Limb (tissue), 2 donors: ENCODE results near the gene UBE2G2.

ENCODE experiments used
- DNase-seq, 2 donors: peaks; one replicate each; pipeline ENCODE4 v3.0.0-alpha.2; 2016; ENCODE audit errors: extremely low spot score in 2 of 2

Gene UBE2G2

DNA sequence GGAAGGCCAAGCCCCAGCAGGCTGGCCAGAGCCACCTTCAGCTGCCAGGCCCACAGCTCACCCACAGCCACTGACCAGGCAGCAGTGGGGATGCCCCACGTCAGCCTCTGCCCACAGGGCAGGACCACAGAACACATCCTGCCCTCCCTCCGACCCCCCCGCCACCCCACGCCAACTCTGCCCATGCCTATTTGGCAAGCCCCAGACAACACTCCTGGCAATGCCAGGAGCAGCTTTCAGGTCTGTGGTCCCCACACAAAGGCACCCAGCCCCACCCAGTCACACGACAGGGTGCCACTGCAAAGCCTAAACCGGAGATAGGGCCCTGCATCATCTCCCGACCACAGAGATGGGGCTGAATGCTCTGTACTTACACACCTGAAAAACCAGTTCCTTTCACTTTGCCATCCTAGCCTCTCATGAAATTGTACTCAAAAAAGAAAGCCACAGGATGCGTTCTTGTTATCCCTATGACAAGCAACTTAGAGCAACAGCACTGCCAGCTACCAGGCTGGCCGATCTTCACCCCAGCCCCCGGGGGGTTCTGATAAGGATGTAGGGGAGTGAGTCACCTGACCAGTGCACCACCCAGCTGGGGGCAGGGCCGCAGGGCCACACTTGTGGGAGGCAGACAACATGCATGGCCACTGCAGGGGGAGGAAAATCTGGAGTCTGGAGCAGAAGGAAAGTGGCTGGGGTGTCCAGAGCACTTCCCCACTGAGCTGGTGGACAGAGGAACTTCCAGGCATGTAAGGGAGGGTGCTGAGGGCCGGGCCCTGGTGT, 36.2 kb downstream of the UBE2G2 start:
- DNase-seq, result no peak

DNA sequence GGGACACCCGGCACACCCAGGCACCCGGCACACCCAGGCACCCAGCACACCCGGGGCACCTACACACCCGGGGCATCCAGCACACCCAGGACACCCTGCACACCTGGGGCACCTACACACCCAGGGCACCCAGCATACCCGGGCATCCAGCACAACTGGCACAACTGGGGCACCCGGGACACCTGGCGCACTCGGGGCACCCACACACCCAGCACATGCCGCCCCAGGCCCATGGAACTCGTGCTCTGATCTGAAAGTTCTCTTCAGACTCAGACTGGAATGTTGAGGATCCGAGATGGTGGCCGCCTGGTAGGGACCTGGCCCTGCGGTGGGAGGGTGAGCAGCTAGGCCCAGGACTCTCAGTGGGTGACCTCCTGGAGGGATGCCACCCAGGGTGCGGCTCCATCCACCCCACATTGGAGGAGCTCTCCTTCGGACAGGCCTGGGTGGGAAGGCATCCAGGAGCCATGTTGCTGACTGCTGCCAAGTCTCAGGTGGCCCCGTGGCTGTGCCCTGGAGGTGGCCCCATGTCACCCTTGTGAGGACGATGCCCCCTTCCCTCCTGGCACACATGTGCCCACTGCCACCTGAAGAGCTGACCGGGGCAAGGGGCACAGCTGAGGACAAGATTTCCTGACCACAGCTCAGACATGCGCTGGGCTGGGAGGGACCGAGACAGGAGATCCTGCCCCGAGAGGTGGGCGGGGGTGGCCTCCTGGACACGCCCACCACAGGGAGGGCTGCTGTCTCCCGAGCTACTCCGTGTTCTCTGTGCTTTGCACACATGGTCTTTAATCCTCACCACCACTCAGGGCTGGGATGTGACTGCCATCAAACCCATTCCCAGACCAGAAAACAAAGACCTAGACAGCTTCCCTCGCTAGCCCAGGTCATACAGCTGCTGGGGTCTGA, 37.0 kb downstream of the UBE2G2 start:
- no peak for DNase-seq

DNA sequence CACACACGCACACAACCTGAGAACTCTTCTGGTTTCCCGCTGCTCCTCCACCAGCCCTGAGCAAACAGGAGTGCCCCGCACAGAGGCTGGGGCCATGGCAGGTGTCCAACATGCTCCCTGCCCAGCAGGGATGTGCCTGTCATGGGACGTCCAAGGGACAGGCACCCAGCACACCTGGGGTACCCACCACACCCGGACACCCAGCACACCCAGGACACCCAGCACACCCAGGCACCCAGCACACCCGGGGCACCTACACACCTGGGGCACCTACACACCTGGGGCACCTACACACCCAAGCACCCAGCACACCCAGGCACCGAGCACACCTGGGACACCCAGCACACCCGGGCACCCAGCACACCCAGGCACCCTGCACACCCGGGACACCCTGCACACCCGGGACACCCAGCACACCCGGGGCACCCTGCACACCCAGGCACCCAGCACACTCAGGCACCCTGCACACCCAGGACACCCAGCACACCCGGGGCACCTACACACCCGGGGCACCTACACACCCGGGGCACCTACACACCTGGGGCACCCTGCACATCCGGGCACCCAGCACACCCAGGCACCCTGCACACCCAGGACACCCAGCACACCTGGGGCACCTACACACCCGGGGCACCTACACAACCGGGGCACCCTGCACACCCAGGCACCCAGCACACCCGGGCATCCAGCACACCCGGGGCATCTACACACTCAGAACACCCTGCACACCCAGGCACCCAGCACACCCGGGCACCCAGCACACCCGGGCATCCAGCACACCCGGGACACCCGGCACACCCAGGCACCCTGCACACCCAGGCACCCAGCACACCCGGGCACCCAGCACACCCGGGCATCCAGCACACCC, 37.9 kb downstream of the UBE2G2 start:
- DNase-seq, result no peak

DNA sequence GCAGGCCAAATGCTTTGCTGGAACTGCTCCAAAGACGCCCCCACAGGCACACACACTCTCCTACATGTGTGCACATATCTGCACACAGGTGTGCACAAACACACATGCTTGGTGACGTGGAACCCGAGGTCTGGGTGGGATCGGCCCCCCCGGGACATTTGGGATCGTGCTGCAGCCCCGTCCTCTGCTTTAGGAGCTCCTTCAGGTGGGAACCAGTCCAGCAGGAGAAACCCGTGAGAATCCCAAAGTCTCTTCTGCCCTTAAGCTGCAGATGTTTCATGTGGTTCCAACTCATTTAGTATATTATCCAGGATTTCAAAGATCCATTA, 38.6 kb downstream of the UBE2G2 start:
- DNase-seq, result no peak

DNA sequence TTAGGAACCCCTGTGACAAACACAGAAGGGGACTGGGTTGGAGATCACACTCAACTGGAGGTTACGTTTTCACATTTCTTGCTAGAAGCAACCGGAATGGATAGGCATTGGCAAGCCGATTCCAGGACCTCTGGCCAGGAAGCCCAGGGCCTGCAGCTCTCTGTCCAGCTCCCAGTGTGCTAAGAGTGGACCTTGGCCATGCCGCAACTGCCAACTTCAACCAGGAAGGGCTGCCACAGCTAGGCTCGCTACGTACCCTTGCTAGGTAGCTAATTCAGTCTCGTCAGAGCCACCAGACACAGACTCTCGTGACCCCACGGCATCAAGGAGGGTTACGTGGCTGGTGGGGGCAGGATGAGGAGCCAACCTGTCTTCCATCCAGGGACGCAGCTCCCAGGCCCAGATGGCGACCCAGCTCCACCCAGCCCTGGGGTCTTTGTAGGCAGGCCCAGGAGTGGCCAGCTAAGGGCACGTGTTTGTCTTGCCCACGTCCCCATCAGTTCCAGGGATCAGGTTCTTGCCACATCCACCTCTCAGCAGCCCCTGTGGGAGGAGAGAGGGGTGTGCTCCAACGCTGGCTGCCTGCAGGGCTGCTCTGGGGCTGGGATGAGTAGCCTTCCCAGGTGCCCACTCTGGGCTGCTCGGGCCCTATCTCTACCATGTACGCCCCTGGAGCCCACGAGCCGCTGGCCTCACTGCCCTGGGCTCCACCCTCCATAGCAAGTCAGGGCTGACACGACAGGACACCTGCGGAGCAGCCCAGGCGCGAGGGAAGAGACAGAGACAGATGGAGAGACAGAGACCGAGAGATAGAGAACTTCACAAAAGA, 39.2 kb downstream of the UBE2G2 start:
- DNase-seq, result no peak

DNA sequence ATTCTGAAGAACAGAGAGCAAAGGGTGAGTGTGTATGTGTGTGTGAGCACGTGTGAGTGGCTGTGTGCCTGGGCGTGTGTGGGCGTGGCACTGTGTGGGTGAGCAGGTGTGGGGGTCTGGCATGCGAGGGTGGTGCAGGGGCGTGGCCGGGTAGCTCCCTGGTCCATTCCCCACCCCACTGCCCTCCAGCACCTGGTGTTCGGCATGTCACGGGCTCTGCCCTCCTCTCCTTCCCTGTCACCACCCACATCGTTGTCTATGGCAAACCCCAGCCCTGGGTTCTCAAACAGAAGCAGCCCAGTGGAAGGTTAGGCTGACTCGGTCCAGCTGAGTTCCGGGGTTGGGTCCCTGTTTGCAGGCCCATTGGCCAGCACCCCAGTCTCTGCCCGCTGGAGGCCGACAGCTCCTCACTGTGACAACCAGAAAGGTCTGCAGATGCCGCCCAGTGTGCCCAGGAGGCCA, 39.8 kb downstream of the UBE2G2 start:
- no peak for DNase-seq

DNA sequence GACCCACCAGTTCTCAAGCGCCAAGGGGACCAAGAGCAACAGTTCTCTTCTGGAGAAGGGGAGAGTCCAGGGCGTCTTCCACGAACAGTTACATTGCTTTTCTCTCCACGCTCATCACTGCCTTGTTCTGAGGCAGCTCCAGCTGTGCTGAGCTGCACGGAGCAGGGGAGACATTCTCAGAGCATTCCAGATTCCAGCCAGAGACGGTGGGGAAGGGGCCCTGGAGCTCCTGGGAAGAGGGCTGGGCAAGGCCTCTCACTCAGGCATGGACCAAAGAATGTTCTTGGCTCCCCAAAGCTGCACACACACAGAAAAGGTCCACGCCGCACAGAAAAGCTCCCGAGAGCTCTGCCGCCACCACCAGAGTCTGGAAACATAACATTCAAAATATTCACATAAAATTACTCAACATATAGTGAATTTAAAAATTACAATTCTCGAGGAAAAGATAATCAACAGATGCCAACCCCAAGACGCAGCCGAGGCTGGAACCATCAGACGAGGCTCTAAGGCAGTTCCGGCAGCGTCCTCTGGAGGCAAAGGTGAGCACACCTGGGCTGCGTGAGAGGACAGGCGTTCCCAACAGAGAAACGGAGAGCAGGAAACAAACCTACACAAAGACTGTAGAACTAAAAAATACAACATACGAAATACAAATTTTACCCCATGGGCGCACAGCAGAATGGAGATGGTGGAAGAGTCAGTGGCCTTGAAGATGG, 40.5 kb downstream of the UBE2G2 start:
- DNase-seq, result no peak

DNA sequence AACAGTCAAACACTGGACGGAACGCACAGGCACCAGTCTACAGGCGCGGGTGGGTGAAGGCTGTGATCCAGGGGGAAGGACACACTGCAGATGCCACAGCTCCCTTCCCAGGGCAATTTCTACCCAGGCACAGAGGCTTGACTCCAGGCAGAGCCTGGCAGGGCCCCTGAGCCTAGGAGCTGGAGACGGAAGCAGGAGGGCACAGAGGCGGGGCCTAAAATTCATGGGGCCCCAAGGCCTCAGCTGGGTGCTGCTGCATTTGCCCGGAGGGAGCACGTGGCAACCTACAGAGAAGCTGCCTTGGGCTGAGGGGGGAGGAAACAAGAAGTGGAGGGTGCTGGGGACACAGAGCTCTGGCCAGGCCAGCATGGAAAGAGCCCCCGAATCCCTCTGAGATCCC, 41.2 kb downstream of the UBE2G2 start:
- DNase-seq, result no peak

DNA sequence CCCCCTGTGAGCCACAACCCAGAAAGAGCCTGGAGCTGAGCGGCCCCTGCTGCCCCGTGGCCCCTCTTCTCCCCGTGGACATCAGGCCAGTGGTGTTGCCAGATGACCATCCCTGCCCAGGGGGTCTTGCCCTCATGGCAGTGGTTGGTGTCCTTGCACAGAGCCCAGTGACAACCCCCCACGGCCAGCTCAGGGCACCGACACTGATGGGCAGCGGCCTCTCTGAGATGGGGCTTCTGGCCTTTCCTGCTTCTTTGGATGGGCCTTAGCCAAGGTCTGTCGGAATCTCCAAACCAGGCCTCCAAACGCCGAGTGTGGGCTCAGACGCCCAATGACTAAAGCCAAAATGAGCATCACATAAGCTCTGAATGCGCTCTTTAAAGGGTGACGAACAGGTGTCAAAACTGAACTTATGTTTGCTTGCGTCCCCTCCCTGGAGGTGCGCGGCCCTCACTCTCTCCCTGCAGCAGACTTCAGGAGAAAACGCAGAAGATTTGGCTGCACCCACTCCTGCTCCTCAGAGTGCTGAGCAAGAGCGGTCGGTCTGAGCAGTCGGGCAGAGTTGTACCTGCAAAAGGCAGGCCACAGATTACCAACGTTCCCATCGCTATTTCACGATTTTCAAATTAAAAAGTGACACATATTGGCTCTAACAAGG, 41.9 kb downstream of the UBE2G2 start:
- DNase-seq, result no peak

DNA sequence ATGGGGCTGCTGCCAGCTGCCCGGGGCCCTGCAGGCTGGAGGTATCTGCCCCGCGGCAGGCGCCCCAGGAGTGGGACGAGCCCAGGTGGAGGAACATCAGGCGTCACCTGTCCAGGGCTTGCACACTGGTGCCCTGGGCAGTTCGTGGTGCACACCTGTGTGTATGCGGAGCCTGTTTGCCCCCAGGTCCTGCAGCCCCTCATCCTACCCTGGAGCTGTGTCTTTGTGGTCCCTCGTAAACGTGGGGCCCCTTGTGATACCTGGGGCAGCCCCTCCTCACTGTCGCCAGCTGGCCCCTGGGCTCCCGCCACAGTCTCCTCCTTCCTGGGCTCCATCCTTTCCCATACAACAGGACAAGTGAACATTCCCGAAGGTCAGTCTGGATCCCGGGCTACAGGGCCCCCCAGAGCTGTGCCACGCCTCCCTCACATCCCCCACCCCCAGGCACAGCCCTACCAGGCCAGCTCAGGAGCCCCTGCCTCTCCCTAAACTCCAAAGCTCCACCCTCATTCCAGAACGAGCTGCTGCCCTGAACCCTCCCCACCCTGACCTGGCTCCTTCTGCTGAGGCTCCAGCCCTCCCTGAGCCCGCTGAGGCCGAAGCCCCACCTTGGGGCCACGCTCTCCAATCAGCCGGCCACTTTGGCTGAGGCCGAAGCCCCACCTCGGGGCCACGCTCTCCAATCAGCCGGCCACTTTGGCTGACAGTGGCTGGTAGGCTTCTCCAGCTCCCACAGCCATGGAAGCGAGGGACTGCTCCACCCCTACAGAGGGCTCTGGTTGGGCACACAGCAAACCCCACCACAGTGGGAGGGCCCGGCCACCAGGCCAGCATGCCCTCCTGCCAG, 42.6 kb downstream of the UBE2G2 start:
- no peak for DNase-seq

DNA sequence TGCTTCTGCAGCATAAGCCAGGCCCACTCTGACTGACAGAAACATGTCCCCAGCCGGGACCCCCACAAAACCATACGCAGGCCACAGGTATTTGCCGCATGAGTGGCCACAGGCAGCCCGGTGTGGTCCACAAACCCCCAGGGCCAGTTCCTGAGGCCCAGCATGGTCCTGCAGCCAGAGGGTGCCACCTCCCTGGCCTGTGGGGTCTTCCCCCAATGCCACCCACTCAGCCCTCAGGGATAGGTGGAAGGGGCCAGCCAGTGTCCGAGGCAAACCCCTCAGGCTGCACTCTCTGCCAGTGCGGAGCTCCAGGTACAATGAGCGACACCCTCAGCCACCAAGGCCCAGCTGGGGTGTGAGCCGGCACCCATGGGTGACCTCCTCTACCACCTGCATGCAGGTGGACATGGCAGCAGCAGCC, 43.5 kb downstream of the UBE2G2 start:
- DNase-seq, result no peak

DNA sequence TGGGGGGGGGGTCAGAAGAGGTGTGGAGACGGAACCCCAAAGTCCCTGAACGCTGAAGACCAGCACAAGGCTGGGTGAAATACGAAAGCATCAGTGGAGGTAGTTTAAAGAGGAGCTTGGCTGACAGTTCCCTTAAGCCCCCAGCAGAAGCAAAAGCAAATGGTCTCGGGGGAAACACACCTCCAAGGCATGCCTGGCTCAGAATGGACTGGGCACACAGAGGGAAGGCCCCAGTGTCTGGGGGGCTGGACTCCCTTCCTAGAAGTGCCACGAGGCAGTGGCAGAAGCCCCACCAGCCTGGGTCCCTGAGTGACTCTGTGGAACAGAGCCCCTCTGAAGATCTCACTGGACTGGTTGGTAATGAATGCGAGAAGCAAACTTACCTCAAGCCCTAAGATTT, 43.9 kb downstream of the UBE2G2 start:
- DNase-seq, result no peak

DNA sequence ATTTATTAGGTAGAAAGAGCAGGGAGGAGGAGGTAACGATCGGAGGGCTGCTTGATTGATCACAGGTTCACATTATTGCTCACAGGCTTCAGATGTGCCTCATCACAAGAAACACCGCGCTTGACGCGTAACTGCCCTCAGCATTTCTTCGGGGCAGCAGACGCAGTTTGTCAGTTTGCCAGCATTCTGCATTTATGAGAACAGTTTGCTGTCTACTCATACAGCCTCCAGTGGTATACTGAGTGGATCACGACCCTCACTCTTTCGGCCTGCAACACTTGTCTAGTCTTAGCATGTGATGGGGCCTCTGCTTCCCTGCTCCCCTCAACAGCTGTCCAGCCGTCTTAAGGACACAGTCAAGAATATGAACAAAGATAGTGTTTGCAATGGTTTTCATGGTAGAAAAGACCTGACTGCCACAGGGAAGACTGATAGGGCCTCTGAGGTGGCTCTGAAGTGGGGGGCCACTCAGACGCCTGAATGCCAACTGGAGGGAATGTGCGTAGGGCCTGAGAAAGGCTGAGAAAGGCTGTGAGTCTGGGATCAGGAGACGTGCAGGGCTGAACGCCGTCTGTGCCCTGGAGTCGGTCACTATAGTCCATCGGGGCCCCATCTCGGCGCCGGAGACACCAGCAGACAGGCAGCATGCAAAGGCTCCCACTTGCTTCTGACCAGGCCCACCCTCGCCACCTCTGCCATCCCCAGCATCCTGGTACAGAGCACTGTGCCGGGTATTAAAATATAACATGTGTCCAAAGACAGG, 45.0 kb downstream of the UBE2G2 start:
- no peak for DNase-seq

DNA sequence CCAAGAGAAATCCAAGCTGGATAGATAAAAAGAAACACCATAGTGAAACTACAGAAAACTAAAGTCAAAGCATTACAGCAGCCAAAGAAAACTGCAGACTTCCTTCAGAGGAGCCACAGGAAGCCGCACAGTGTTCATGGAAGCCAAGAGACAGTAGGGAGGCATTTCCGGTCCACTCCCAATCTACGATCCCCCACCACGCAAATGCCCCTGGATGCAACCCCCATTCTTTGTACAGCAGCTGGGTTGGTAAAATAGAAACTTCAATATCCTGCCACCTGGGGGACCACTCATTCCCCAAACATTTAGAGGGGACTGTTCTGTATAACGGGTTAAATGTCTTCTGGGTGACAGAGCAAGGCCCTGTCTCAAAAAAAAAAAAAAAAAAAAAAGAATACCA, 46.4 kb downstream of the UBE2G2 start:
- no peak for DNase-seq

DNA sequence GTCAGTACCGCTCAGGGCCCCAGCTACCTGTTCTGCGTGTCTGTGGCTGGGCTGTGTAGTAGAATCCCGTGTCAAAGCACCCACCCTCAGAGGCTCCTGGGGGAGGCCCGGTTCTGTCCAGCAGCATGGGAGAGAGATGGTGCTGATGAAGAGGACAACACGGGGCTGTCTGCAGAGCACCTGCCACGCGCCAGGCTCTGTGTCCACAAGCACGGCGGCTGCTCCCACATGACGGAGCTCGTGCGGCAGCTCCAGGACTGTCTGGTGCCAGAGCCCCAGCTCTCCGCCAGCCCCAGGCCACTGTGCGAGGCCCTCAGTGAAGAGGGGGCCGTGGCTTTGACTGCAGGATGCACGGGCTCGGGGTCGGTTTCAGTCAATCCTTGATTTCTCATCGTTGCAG, 48.3 kb downstream of the UBE2G2 start:
- no peak for DNase-seq

DNA sequence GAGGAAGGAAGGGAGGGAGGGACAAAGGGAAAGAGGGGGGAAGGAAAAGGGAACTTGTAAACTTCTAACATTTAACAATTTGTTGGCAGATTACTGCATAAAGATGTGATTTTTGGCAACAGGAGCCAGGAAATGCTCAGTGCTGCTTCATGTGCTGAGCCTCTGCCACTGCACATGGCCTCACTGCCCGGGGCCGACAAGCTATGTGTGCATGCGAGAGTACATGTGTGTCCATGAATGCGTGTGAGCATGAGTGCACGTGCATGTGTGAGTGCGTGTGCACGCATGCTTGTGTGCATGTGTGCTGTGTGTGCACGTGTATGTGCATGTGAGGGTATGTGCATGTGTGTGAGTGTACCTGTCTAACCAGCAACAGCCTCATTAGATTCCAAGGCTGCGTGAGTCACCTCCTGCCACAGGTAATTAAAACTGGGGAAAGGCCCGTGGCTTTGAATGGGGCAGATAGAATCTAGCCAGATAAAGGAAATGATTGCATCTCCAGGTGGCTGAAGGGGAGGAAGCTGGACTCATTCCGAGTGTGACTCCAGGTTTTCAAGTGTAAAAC, 48.9 kb downstream of the UBE2G2 start:
- DNase-seq, result peak in 1 of 2 donors; percentile 57

DNA sequence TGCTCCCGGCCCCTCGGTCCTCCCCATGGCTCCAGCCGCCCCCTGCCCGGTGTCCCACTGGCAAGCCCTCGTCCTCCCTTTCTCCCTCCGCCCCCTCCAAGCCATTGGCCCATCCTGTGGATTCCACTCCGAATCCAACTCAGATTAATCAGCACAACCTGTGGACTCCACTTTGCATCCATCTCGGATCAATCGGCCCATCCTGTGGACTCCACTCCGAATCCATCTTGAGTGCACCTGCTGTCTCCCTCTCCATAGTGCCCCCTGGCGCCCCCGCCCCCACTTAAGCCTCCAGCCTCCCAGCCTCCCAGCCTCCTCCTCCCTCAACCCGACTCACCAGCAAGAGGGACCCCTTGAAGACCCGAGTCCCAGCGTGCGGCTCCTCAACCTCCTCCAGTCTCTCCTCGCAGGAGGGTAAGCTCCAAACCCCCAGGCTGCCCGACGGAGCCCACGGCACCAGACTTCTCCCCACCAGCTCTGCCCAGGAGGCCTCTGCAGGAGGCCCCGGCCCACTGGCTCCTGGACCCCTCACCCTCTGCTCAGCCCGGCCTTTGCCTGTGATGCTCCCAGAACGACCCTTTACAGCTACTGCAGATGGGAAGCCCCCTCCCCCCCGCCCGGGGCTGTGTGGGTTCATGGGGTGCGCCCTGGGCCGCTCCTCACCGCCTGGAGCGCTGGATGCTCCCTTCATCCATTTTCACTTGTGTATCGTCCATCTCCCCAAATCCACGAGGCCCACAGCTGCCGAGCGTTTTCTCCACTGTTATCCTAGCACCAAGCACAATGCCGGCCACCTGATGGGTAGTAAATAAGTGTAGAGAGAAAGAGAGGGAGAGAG, 49.6 kb downstream of the UBE2G2 start:
- no peak for DNase-seq
